Trophoblast cell (in vitro differentiated cells and primary cell): ENCODE results near the gene AK4.

Experiments
- DNase-seq, 2 donors: peaks; one replicate each; pipeline ENCODE4 v3.0.0-alpha.2; 2016
- H2AFZ ChIP-seq: 2 replicates; pipeline ENCODE4 v1.6.1; 2013; ENCODE audit warnings: low read length, moderate library complexity, mild to moderate bottlenecking; ENCODE audit not compliant: insufficient read depth, poor library complexity
- H2AK5ac ChIP-seq: 2 replicates; pipeline ENCODE4 v1.6.1; 2013; ENCODE audit warnings: mild to moderate bottlenecking, low read length
- H2BK120ac ChIP-seq: 2 replicates; pipeline ENCODE4 v1.6.1; 2013; ENCODE audit warnings: low read length, mild to moderate bottlenecking, moderate library complexity; ENCODE audit not compliant: insufficient read depth, poor library complexity
- H2BK12ac ChIP-seq: 2 replicates; pipeline ENCODE4 v1.6.1; 2013; ENCODE audit warnings: mild to moderate bottlenecking, low read length, moderate library complexity
- H2BK5ac ChIP-seq: 2 replicates; pipeline ENCODE4 v1.6.1; 2013; ENCODE audit warnings: low read length, low read depth, moderate library complexity, mild to moderate bottlenecking; ENCODE audit not compliant: poor library complexity
- H3K14ac ChIP-seq: 2 replicates; pipeline ENCODE4 v1.6.1; 2013; ENCODE audit warnings: mild to moderate bottlenecking, low read length
- H3K18ac ChIP-seq: 2 replicates; pipeline ENCODE4 v1.6.1; 2013; ENCODE audit warnings: mild to moderate bottlenecking, low read length
- H3K23ac ChIP-seq: 2 replicates; pipeline ENCODE4 v1.6.1; 2013; ENCODE audit warnings: low read length
- H3K27ac ChIP-seq: 2 replicates; pipeline ENCODE4 v1.5.1; 2013; ENCODE audit warnings: low read depth, mild to moderate bottlenecking, inconsistent platforms, low read length, moderate library complexity
- H3K27me3 ChIP-seq: 2 replicates; pipeline ENCODE4 v1.6.1; 2013; ENCODE audit warnings: inconsistent platforms, mild to moderate bottlenecking, low read length, moderate library complexity; ENCODE audit not compliant: insufficient read depth
- H3K36me3 ChIP-seq, 2 experiments: 1 replicate in 1 of 2; 2 replicates in 1 of 2; pipeline ENCODE4 v1.6.1; 2013; ENCODE audit warnings: low read length in 2 of 2, mild to moderate bottlenecking in 2 of 2, moderate library complexity in 1 of 2; ENCODE audit not compliant: insufficient read depth in 2 of 2, control insufficient read depth in 1 of 2
- H3K4ac ChIP-seq: 2 replicates; pipeline ENCODE4 v1.6.1; 2013; ENCODE audit warnings: low read depth, mild to moderate bottlenecking, low read length, moderate library complexity
- H3K4me1 ChIP-seq, 2 experiments: 1 replicate in 1 of 2; 2 replicates in 1 of 2; pipeline ENCODE4 v1.6.1; 2013; ENCODE audit warnings: low read length in 2 of 2, mild to moderate bottlenecking in 2 of 2, moderate library complexity in 1 of 2; ENCODE audit not compliant: insufficient read depth in 2 of 2, control insufficient read depth in 1 of 2
- H3K4me2 ChIP-seq: 2 replicates; pipeline ENCODE4 v1.6.1; 2013; ENCODE audit warnings: inconsistent platforms, mild to moderate bottlenecking, low read length, moderate library complexity
- H3K4me3 ChIP-seq: 2 replicates; pipeline ENCODE4 v1.5.1; 2013; ENCODE audit warnings: mild to moderate bottlenecking, low read depth, low read length, inconsistent platforms
- H3K79me1 ChIP-seq: one replicate; pipeline ENCODE4 v1.6.1; 2013; ENCODE audit warnings: low read length
- H3K79me2 ChIP-seq: 2 replicates; pipeline ENCODE4 v1.6.1; 2013; ENCODE audit warnings: low read length, mild to moderate bottlenecking; ENCODE audit not compliant: control insufficient read depth, insufficient read depth, poor library complexity
- H3K9ac ChIP-seq: 2 replicates; pipeline ENCODE4 v1.6.1; 2013; ENCODE audit warnings: mild to moderate bottlenecking, low read length
- H3K9me3 ChIP-seq: 2 replicates; pipeline ENCODE4 v1.6.1; 2013; ENCODE audit warnings: low read depth, mild to moderate bottlenecking, control low read depth, inconsistent platforms, low read length; ENCODE audit not compliant: insufficient read depth
- H4K12ac ChIP-seq: 2 replicates; pipeline ENCODE4 v1.6.1; 2013; ENCODE audit warnings: low read depth, mild to moderate bottlenecking, low read length, moderate library complexity
- H4K8ac ChIP-seq: 2 replicates; pipeline ENCODE4 v1.6.1; 2013; ENCODE audit warnings: low read depth, mild to moderate bottlenecking, low read length, moderate library complexity
- H4K91ac ChIP-seq: one replicate; pipeline ENCODE4 v1.6.1; 2013; ENCODE audit warnings: low read depth, mild to moderate bottlenecking, low read length, moderate library complexity
- WGBS: extraction: QIAGEN DNeasy Blood & Tissue Kit; methylation state at CpG from one replicate; pipeline ENCODE4 v1.1.7; 2013; ENCODE audit warnings: missing lambda C conversion rate; ENCODE audit not compliant: insufficient read length, insufficient coverage; ENCODE audit errors: extremely low coverage; 5-methylcytosine and 5-hydroxymethylcytosine counted together

Gene AK4

GRCh38 chr1:65238010-65238409 is 90.0 kb downstream of the AK4 start:
- Histone ChIP-seq H2BK5ac (no peak overlapping the region), H2BK120ac (no peak overlapping the region), H3K14ac (no peak overlapping the region), H3K4me3 (no peak overlapping the region), H2AFZ (no peak overlapping the region), H4K91ac (no peak overlapping the region), H3K36me3 (no peaks in the 10 kb centered on the region), H3K27ac (no peak overlapping the region), H4K8ac (no peak overlapping the region), H3K79me2 (no peaks in the 10 kb centered on the region), H3K79me1 (no peaks in the 10 kb centered on the region), H3K9me3 (no peaks in the 10 kb centered on the region), H3K4me2 (no peak overlapping the region), H3K18ac (no peak overlapping the region), H2BK12ac (no peak overlapping the region), H3K27me3 (no peaks in the 10 kb centered on the region), H3K23ac (no peak overlapping the region), H3K4me1 (no peaks in the 10 kb centered on the region), H3K9ac (no peak overlapping the region), H2AK5ac (no peak overlapping the region), H4K12ac (no peak overlapping the region), H3K4ac (no peak overlapping the region)
- no CpG with 5 or more reads among the region's 6 CpGs for WGBS
- DNase-seq, result no peak

- Histone ChIP-seq H3K36me3 (no peaks in the 10 kb centered on the region), H4K91ac (no peak overlapping the region), H4K8ac (no peak overlapping the region), H3K14ac (no peak overlapping the region), H3K79me1 (peaks cover 8% of the 10 kb centered on the region), H3K9ac (no peak overlapping the region), H3K23ac (no peak overlapping the region), H3K4ac (no peak overlapping the region), H2BK120ac (no peak overlapping the region), H3K27me3 (no peaks in the 10 kb centered on the region), H3K9me3 (no peaks in the 10 kb centered on the region), H3K4me1 (peaks cover 7 to 8% of the 10 kb centered on the region in 2 experiments), H3K4me2 (no peak overlapping the region), H3K18ac (no peak overlapping the region), H3K4me3 (no peak overlapping the region), H2BK12ac (no peak overlapping the region), H3K79me2 (peaks cover 2% of the 10 kb centered on the region), H2AK5ac (no peak overlapping the region), H2BK5ac (no peak overlapping the region), H3K27ac (no peak overlapping the region), H2AFZ (no peak overlapping the region), H4K12ac (no peak overlapping the region)
- no CpG with 5 or more reads among the region's 3 CpGs for WGBS
- no peak for DNase-seq
These were observed 95.5 kb downstream of the AK4 start for GRCh38 chr1:65243491-65243890.

- H3K4ac ChIP-seq, result no peak overlapping the region
- H3K4me2 ChIP-seq, result no peak overlapping the region
- no peak overlapping the region for H2BK5ac ChIP-seq
- H3K36me3 ChIP-seq, result no peaks in the 10 kb centered on the region
- H2AK5ac ChIP-seq, result no peak overlapping the region
- no peak for DNase-seq
- H3K79me2 ChIP-seq, result peaks cover 2% of the 10 kb centered on the region
- peaks cover 8 to 10% of the 10 kb centered on the region in 2 experiments for H3K4me1 ChIP-seq
- no peak overlapping the region for H2AFZ ChIP-seq
- no peak overlapping the region for H4K12ac ChIP-seq
- no peak overlapping the region for H3K27ac ChIP-seq
- no peak overlapping the region for H3K14ac ChIP-seq
- no peak overlapping the region for H3K23ac ChIP-seq
- H2BK120ac ChIP-seq, result no peak overlapping the region
- no peak overlapping the region for H3K9ac ChIP-seq
- no peaks in the 10 kb centered on the region for H3K27me3 ChIP-seq
- no peak overlapping the region for H4K8ac ChIP-seq
- no peak overlapping the region for H2BK12ac ChIP-seq
- peaks cover 14% of the 10 kb centered on the region for H3K79me1 ChIP-seq
- no peak overlapping the region for H4K91ac ChIP-seq
- H3K9me3 ChIP-seq, result no peaks in the 10 kb centered on the region
- no peak overlapping the region for H3K4me3 ChIP-seq
- H3K18ac ChIP-seq, result no peak overlapping the region
These were observed 97.3 kb downstream of the AK4 start for GRCh38 chr1:65245295-65245694.

- WGBS, result no CpG with 5 or more reads among the region's 4 CpGs
- Histone ChIP-seq H3K4ac (peak overlapping the region; percentile 60), H3K79me1 (peaks cover 14% of the 10 kb centered on the region), H3K9me3 (no peaks in the 10 kb centered on the region), H2BK5ac (peak overlapping the region; percentile 92), H2AFZ (no peak overlapping the region), H3K27ac (peak overlapping the region; percentile 98), H3K9ac (no peak overlapping the region), H3K36me3 (no peaks in the 10 kb centered on the region), H3K27me3 (no peaks in the 10 kb centered on the region), H2BK12ac (peak overlapping the region; percentile 90), H3K23ac (no peak overlapping the region), H3K4me3 (no peak overlapping the region), H4K12ac (no peak overlapping the region), H3K4me1 (peaks cover 8 to 10% of the 10 kb centered on the region in 2 experiments), H3K4me2 (peak overlapping the region; percentile 2), H3K79me2 (peaks cover 2% of the 10 kb centered on the region), H3K14ac (peak overlapping the region; percentile 70), H4K91ac (peak overlapping the region; percentile 84), H2AK5ac (peak overlapping the region; percentile 60), H4K8ac (peak overlapping the region; percentile 79), H3K18ac (peak overlapping the region; percentile 69), H2BK120ac (peak overlapping the region; percentile 93)
- peak; percentile 96 to 100 for DNase-seq
These were observed 99.7 kb downstream of the AK4 start for GRCh38 chr1:65247419-65248359.
